H1 (cell line): ENCODE results near the gene SOCS6.

Experiments used
- ATF2 ChIP-seq: IDR thresholded peaks from 2 replicates; pipeline ENCODE4 v1.6.1; 2012; ENCODE audit warnings: low read length, inconsistent platforms
- BRCA1 ChIP-seq: IDR thresholded peaks from 2 replicates; pipeline ENCODE4 v1.6.1; 2012; ENCODE audit warnings: low read depth, low read length, improper control_type of control experiment
- CTCF ChIP-seq, 3 experiments: IDR thresholded peaks; 1 replicate in 2 of 3; 2 replicates in 1 of 3; pipeline versions ENCODE4 v1.5.1 to v1.6.1; 2011; ENCODE audit warnings: low read length in 3 of 3, mild to moderate bottlenecking in 3 of 3, inconsistent platforms in 2 of 3, low read depth in 1 of 3, moderate library complexity in 1 of 3; ENCODE audit not compliant: insufficient read depth in 1 of 3; ENCODE audit errors: control extremely low read depth in 1 of 3
- EGR1 ChIP-seq: IDR thresholded peaks from 2 replicates; pipeline ENCODE4 v1.6.1; 2011; ENCODE audit warnings: low read depth, low read length, borderline replicate concordance
- MAX ChIP-seq: IDR thresholded peaks from 2 replicates; pipeline ENCODE4 v1.6.1; 2012; ENCODE audit warnings: inconsistent platforms
- POLR2A ChIP-seq, 2 experiments: IDR thresholded peaks; 1 replicate in 1 of 2; 2 replicates in 1 of 2; pipeline ENCODE4 v1.6.1; 2011; ENCODE audit warnings: low read depth in 2 of 2, low read length in 2 of 2, mild to moderate bottlenecking in 2 of 2; ENCODE audit errors: control extremely low read depth in 1 of 2
- RAD21 ChIP-seq, 2 experiments: IDR thresholded peaks in 1 of 2; conservative IDR thresholded peaks in 1 of 2; 2 replicates each; pipeline ENCODE4 v1.6.1; 2011; ENCODE audit warnings: low read depth in 2 of 2, low read length in 2 of 2, improper control_type of control experiment in 1 of 2, inconsistent platforms in 1 of 2, mild to moderate bottlenecking in 1 of 2, moderate library complexity in 1 of 2
- RBBP5 ChIP-seq: IDR thresholded peaks from 2 replicates; pipeline ENCODE4 v1.7.1; 2012; ENCODE audit warnings: low read depth, mild to moderate bottlenecking, inconsistent platforms, low read length, moderate library complexity, borderline replicate concordance
- SRF ChIP-seq: IDR thresholded peaks from 2 replicates; pipeline ENCODE4 v1.6.1; 2011; ENCODE audit warnings: mild to moderate bottlenecking, low read depth, low read length, moderate library complexity
- TBP ChIP-seq: IDR thresholded peaks from 2 replicates; pipeline ENCODE4 v1.6.1; 2011; ENCODE audit warnings: low read depth, low read length, improper control_type of control experiment
- YY1 ChIP-seq: IDR thresholded peaks from 2 replicates; pipeline ENCODE4 v1.6.1; 2011; ENCODE audit warnings: low read depth, mild to moderate bottlenecking, low read length

GRCh38 chr18:70258243-70258642 lies 30.6 kb upstream of the SOCS6 start:
- TF ChIP-seq TBP (no peak), CTCF (IDR thresholded peaks at IDR 0.05; ENCODE audit: control extremely low read depth in 1 of 3, insufficient read depth in 1 of 3, low read depth in 1 of 3, low read length in 3 of 3) (no peak), YY1 (no peak), POLR2A (IDR thresholded peaks at IDR 0.05; ENCODE audit: control extremely low read depth in 1 of 2, low read depth in 2 of 2, low read length in 2 of 2) (no peak), RAD21 (IDR thresholded peaks at IDR 0.05 in 1 of 2, conservative IDR thresholded peaks at IDR 0.05 in 1 of 2; ENCODE audit: low read depth in 2 of 2, low read length in 2 of 2) (no peak), ATF2 (no peak), BRCA1 (no peak), RBBP5 (no peak), MAX (no peak), SRF (no peak), EGR1 (no peak)
